22Rv1 (cell line): ENCODE measurements around the gene LRRC8E.

ENCODE experiments used
- H3K27ac ChIP-seq: fragments of 450-650 bp; 2 replicates; pipeline ENCODE4 v1.5.1; 2017
- ZFX ChIP-seq: fragments of 450-650 bp; IDR thresholded peaks from 2 replicates; pipeline ENCODE4 v1.6.1; 2017; ENCODE audit warnings: antibody characterized with exemption, borderline replicate concordance
- TF ChIP-seq, protein P1 (sequence below): fragments of 450-650 bp; IDR thresholded peaks from 2 replicates; pipeline ENCODE4 v1.5.1; 2017; ENCODE audit warnings: mild to moderate bottlenecking

Gene LRRC8E

DNA sequence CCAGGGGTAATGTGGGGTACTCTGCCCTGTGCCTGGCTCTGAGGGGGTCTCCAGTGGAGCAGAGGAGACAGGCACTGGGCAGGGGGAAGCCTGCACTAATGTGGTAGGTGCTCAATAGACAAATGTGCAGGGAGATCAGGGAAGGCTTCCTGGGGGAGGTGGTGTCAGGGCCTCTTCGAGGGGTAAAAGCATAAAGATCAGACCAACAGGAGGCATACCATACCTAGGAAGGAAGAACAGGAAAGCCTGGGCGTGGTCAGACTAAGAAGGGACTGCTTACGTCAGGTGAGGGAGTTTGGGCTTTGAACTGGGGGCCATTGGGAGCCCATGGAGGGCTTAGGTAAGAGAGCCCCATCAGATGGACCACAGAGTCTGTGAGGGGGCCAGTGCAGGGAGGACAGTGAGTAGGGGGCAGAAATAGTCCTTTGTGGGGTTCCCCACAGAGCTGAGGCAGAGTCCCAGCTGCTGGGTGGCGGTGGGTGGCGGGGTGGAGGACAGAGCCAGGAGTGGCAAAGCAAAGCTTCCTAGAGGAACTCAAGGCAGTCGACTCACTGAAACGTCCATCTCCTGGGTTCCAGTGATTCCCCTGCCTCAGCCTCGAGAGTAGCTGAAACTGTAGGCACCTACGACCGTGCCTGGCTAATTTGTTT is 22.9 kb upstream of the LRRC8E start:
- no peak overlapping the region for H3K27ac ChIP-seq
- TF ChIP-seq, protein P1, sequence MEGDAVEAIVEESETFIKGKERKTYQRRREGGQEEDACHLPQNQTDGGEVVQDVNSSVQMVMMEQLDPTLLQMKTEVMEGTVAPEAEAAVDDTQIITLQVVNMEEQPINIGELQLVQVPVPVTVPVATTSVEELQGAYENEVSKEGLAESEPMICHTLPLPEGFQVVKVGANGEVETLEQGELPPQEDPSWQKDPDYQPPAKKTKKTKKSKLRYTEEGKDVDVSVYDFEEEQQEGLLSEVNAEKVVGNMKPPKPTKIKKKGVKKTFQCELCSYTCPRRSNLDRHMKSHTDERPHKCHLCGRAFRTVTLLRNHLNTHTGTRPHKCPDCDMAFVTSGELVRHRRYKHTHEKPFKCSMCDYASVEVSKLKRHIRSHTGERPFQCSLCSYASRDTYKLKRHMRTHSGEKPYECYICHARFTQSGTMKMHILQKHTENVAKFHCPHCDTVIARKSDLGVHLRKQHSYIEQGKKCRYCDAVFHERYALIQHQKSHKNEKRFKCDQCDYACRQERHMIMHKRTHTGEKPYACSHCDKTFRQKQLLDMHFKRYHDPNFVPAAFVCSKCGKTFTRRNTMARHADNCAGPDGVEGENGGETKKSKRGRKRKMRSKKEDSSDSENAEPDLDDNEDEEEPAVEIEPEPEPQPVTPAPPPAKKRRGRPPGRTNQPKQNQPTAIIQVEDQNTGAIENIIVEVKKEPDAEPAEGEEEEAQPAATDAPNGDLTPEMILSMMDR, result no peak

DNA sequence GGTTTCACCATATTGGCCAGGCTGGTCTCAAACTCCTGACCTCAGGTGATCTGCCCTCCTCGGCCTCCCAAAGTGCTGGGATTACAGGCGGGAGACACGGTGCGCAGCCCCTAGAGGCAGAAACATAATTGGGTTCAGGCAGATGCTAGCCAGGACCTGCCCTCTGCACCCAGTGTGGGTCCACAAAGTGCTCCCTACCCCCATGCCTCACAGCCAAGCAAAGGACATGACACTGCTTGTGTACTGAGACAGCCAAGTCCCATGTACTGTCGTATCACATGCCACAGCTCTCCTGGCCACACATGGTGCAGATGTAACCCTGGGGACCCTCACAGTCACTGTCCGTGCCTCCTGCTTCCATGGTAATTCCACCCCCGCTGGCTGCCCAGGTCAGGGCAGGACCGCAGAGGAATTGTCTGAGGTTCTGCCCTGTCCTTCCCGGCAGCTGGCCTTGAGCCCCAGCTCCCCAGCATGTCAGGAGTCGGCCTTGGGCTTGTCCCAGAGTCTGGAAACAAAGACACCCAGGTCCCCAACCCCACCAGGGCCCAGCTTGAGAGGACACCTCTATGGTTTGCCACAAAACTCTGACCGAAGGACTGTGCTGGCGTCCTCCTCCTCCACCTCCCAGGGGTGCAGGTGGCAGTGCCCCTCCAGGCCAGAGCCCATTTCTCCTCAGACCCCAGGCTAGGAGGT is 21.8 kb upstream of the LRRC8E start:
- TF ChIP-seq, protein P1, result no peak
- no peak for TF ChIP-seq ZFX

DNA sequence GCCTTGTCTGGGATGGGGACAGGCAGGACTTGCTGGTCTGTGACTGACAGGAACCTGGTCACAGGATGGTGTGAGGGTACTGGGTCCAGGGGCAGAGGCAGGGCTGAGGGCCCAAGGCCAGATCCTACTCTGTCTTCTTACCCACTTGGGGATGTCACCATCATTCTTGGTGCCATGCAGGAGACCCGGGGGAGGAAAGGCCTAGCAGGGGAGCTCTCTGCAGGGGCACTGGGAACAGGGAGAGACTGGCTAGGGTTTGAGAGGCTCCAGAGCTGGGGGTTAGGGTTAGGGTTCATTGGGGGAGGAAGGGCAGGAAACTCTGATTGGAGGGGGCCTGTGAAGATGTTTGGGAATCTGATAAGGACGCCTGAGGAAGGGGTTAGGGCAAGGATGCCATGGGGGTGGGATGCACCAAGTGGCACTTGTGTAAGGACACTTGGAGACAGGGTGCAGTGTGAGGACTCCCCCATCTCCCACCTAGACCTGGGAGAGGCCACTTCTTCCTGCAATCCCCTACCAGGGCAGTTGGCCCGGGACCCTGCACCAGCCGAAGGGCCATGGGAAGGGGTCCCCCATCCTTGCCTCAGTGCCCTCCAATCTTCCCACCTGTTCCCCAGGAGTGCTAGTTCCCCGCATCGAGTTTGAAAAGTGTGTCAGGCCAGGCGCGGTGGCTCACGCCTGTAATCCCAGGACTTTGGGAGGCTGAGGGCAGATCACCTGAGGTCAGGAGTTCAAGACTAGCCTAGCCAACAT is 21.0 kb upstream of the LRRC8E start:
- no peak for TF ChIP-seq ZFX
- TF ChIP-seq, protein P1, result no peak
- no peak overlapping the region for H3K27ac ChIP-seq

More for the DNA sequence above, 21.8 kb upstream of the LRRC8E start:
- H3K27ac ChIP-seq, result no peak overlapping the region

DNA sequence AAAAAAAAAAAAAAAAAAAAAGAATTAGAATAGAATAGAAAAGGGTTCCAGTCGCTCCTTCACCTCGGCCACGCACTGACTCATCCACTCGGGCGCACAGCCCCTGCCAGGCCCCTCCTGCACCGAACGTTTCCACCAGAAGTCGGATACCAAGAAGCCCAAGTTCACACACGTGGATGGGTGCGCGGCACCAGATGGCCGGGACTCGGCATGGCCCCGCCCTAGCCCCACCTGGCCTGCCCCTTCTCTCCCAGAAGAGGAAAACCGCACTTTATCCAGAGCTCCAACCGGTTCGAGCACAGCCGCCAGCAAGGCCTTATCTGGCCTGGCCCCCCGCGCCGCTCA is 20.0 kb upstream of the LRRC8E start:
- peak overlapping the region; percentile 88 for H3K27ac ChIP-seq
- TF ChIP-seq, protein P1, result no peak
- no peak for TF ChIP-seq ZFX

DNA sequence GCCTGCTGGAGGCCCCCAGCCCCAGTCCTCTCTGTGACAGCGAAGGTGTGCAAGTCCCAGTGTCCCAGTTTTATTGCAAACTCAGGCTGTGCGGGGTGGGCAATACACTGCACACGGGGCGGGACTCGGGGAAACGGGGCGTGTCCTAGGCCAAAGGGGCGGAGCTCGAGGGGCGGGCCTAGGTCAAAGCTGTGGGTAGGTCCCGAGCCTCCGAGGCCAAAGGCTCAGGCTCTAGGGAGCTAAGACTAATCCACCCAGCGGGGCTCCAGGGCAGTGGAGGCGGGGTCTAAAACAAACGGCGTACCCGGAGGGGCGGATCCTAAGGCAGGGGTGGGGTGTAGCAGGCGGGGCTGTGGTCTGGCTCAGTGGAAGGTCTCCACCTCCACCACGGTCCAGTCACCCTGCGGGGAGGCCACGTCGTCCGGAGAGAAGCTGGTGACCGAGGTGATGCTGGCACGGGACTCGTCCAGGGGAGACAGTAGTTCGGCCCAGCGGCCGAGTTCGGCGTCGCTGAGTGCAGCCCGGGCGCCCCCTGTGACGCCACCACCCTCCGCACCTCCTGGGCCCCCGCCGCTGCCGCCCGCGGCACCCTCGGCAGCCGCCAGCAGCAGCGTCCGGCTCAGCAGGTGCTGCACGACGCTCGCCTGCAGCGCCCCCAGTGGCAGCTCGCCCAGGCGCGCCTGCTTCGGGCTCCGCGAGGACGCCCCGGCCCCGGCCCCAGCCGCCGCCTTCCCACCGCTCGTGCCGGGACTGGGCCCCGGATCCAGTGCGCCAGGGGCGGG is 19.4 kb upstream of the LRRC8E start:
- TF ChIP-seq ZFX, result no peak
- TF ChIP-seq, protein P1, result peak; percentile 95
- H3K27ac ChIP-seq, result peak overlapping the region; percentile 88

DNA sequence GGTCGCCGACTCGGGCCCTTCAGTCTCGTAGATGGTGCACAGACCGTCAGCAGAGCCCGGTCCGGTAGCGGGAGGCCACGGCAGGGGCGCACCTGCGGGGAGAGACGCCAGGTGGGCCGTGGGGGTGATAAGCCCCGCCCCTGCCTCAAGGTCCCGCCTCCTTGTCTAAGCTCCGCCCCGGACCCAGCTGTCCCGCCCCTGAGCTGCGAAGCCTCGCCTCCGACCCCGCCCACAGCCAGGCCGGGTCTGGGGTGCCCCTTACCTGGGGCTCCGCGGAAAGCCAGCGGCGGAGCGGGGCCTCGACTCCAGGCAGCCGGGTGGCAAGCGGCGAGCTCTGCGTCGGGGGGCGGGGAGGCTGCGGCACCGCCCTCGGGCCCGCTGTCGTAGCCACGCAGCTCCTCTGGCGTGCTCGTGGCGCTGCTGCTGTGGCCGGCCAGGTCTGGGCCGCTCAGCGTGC is 18.8 kb upstream of the LRRC8E start:
- TF ChIP-seq, protein P1, result peak; percentile 81
- TF ChIP-seq ZFX, result no peak
- peak overlapping the region; percentile 88 for H3K27ac ChIP-seq
